ENCODE measurements around the gene PTPRCAP. TPM values are rescaled to one million over a fixed set of nuclear protein-coding genes. Genes with fewer than 3 reads are reported as not detected.

The PTPRCAP gene
- total and polyA plus RNA-seq, 9 of the 15 experiments (the other 6 are each of a cell fraction or from before 2014, with no cell fraction given): 0.22 to 2.0 (median 1.1) TPM; not detected in 4

DNA sequence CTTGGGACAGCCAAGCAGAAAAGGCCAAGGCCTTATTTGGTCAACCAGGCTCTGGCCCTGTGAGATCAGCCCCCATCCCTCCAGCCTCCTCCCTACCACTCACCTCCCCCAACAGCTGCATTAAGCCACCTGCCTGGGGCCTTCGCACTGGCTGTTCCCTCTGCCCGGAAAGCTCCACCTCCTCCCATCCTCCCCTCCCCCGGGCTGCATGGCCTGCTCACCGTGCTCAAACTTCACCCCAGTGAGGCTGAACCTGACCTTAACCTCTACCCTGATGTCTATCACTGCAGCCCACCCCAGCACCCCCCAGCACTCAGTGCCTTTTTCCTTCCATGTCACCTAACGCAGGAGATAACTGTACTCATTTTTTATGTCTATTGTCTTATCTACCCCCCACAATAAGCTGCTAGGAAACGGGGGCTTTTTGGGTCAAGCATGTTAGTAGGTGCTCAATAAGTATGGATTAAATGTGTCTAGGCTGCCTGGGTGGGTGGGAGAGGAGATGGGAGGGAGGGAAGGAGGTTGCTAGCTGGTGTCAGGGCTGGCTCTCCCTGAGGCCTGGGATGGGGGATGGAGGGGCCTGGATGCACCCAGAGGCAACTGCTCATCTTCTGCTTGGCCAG lies 912 bp downstream of the PTPRCAP start (continued):
- no peak for TF ChIP-seq HMGN3 (IDR thresholded peaks at IDR 0.05; ENCODE audit: borderline replicate concordance, extremely low read depth, insufficient read length, low read depth, low read length)
- TF ChIP-seq KLF13 (tag; IDR thresholded peaks at IDR 0.05; ENCODE audit: borderline replicate concordance, low read depth): no peak
- TF ChIP-seq ZBTB7A (IDR thresholded peaks at IDR 0.05; ENCODE audit: borderline replicate concordance, control insufficient read depth, low read depth, low read length): peak; percentile 73; the same call in 1 of the 2 replicates
- no peak for TF ChIP-seq SAFB (IDR thresholded peaks at IDR 0.05; ENCODE audit: borderline replicate concordance, low read depth, low read length)
- TF ChIP-seq HDAC3 (IDR thresholded peaks at IDR 0.05; ENCODE audit: borderline replicate concordance, partially characterized antibody): no peak
- TF ChIP-seq NR2F6 (CRISPR knock-in tag; IDR thresholded peaks at IDR 0.05): no peak
- TF ChIP-seq, protein P1, sequence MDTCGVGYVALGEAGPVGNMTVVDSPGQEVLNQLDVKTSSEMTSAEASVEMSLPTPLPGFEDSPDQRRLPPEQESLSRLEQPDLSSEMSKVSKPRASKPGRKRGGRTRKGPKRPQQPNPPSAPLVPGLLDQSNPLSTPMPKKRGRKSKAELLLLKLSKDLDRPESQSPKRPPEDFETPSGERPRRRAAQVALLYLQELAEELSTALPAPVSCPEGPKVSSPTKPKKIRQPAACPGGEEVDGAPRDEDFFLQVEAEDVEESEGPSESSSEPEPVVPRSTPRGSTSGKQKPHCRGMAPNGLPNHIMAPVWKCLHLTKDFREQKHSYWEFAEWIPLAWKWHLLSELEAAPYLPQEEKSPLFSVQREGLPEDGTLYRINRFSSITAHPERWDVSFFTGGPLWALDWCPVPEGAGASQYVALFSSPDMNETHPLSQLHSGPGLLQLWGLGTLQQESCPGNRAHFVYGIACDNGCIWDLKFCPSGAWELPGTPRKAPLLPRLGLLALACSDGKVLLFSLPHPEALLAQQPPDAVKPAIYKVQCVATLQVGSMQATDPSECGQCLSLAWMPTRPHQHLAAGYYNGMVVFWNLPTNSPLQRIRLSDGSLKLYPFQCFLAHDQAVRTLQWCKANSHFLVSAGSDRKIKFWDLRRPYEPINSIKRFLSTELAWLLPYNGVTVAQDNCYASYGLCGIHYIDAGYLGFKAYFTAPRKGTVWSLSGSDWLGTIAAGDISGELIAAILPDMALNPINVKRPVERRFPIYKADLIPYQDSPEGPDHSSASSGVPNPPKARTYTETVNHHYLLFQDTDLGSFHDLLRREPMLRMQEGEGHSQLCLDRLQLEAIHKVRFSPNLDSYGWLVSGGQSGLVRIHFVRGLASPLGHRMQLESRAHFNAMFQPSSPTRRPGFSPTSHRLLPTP (IDR thresholded peaks at IDR 0.05; ENCODE audit: borderline replicate concordance, extremely low read depth, insufficient read length): no peak
- TF ChIP-seq NCOA6 (IDR thresholded peaks at IDR 0.05): no peak
- peak; percentile 48 for TF ChIP-seq SMARCA4 (IDR thresholded peaks at IDR 0.05)
- no peak for TF ChIP-seq SAP30 (IDR thresholded peaks at IDR 0.05; ENCODE audit: borderline replicate concordance, insufficient read depth, low read depth, low read length, poor library complexity, severe bottlenecking)
- TF ChIP-seq, protein P2, sequence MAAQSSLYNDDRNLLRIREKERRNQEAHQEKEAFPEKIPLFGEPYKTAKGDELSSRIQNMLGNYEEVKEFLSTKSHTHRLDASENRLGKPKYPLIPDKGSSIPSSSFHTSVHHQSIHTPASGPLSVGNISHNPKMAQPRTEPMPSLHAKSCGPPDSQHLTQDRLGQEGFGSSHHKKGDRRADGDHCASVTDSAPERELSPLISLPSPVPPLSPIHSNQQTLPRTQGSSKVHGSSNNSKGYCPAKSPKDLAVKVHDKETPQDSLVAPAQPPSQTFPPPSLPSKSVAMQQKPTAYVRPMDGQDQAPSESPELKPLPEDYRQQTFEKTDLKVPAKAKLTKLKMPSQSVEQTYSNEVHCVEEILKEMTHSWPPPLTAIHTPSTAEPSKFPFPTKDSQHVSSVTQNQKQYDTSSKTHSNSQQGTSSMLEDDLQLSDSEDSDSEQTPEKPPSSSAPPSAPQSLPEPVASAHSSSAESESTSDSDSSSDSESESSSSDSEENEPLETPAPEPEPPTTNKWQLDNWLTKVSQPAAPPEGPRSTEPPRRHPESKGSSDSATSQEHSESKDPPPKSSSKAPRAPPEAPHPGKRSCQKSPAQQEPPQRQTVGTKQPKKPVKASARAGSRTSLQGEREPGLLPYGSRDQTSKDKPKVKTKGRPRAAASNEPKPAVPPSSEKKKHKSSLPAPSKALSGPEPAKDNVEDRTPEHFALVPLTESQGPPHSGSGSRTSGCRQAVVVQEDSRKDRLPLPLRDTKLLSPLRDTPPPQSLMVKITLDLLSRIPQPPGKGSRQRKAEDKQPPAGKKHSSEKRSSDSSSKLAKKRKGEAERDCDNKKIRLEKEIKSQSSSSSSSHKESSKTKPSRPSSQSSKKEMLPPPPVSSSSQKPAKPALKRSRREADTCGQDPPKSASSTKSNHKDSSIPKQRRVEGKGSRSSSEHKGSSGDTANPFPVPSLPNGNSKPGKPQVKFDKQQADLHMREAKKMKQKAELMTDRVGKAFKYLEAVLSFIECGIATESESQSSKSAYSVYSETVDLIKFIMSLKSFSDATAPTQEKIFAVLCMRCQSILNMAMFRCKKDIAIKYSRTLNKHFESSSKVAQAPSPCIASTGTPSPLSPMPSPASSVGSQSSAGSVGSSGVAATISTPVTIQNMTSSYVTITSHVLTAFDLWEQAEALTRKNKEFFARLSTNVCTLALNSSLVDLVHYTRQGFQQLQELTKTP (IDR thresholded peaks at IDR 0.05; ENCODE audit: low read depth in 1 of 2, partially characterized antibody in 2 of 2): peak in 1 of 2 experiments; percentile 50
- TF ChIP-seq, protein P3, sequence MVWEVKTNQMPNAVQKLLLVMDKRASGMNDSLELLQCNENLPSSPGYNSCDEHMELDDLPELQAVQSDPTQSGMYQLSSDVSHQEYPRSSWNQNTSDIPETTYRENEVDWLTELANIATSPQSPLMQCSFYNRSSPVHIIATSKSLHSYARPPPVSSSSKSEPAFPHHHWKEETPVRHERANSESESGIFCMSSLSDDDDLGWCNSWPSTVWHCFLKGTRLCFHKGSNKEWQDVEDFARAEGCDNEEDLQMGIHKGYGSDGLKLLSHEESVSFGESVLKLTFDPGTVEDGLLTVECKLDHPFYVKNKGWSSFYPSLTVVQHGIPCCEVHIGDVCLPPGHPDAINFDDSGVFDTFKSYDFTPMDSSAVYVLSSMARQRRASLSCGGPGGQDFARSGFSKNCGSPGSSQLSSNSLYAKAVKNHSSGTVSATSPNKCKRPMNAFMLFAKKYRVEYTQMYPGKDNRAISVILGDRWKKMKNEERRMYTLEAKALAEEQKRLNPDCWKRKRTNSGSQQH (CRISPR knock-in tag; IDR thresholded peaks at IDR 0.05): peak; percentile 63; the same call in 1 of the 2 replicates
- TF ChIP-seq RBBP5 (IDR thresholded peaks at IDR 0.05; ENCODE audit: borderline replicate concordance, insufficient read depth, low read length, poor library complexity, severe bottlenecking): no peak
- TF ChIP-seq TAL1 (IDR thresholded peaks at IDR 0.05): peak; percentile 25; the same call in 1 of the 2 replicates
- TF ChIP-seq ZBTB26 (CRISPR knock-in tag; IDR thresholded peaks at IDR 0.05): 0 out of 2 replicates have a peak, but pooled peaks have one; percentile 83
- TF ChIP-seq WHSC1 (IDR thresholded peaks at IDR 0.05; ENCODE audit: low read length): no peak
- no peak for TF ChIP-seq KDM2B (CRISPR knock-in tag; IDR thresholded peaks at IDR 0.05)
